CD14-positive monocyte (primary cell): ENCODE results near the gene PNKP. TPM values are rescaled to one million over a fixed set of nuclear protein-coding genes. Genes with fewer than 3 reads are reported as not detected.

Source experiments
- DNase-seq, 3 donors: peaks; one replicate each; pipeline ENCODE4 v3.0.0-alpha.2; 2011 to 2022
- H2AFZ ChIP-seq: 2 replicates; pipeline ENCODE4 v1.6.0; 2012; ENCODE audit warnings: mild to moderate bottlenecking, low read depth, low read length, inconsistent platforms; ENCODE audit not compliant: insufficient read depth, poor library complexity, severe bottlenecking
- H3K27ac ChIP-seq, 2 donors: 1 replicate in 1 of 2; 2 replicates in 1 of 2; pipeline ENCODE4 v1.5.1; 2012 to 2013; ENCODE audit warnings: low read length in 2 of 2, control low read depth in 1 of 2, inconsistent platforms in 1 of 2, low read depth in 1 of 2, mild to moderate bottlenecking in 1 of 2
- H3K27me3 ChIP-seq, 2 donors: one replicate each; pipeline versions ENCODE4 v1.6.0 to v1.6.1; 2011 to 2013; ENCODE audit warnings: low read length in 2 of 2; ENCODE audit not compliant: control insufficient read depth in 2 of 2, insufficient read depth in 2 of 2
- H3K36me3 ChIP-seq, 2 donors: replicated peaks in 1 of 2; 1 replicate in 1 of 2; 2 replicates in 1 of 2; pipeline versions ENCODE4 v1.5.1 to v1.6.1; 2012 to 2013; ENCODE audit warnings: low read length in 2 of 2, control low read depth in 1 of 2, inconsistent platforms in 1 of 2, mild to moderate bottlenecking in 1 of 2; ENCODE audit not compliant: insufficient read depth in 2 of 2, control insufficient read depth in 1 of 2
- H3K4me1 ChIP-seq, 2 donors: 1 replicate in 1 of 2; 2 replicates in 1 of 2; pipeline versions ENCODE4 v1.5.1 to v1.6.1; 2012 to 2013; ENCODE audit warnings: low read length in 2 of 2, control low read depth in 1 of 2, inconsistent platforms in 1 of 2, mild to moderate bottlenecking in 1 of 2, moderate library complexity in 1 of 2; ENCODE audit not compliant: insufficient read depth in 2 of 2, control insufficient read depth in 1 of 2
- H3K4me2 ChIP-seq: replicated peaks from 2 replicates; pipeline ENCODE3; 2012; ENCODE audit warnings: low read length, moderate library complexity, mild to moderate bottlenecking; ENCODE audit not compliant: poor library complexity, severe bottlenecking; ENCODE audit errors: extremely low read depth
- H3K4me3 ChIP-seq, 3 experiments: fragments of 200-600 bp in 1 of 3; sonication (generic) in 1 of 3; replicated peaks in 1 of 3; 1 replicate in 2 of 3; 2 replicates in 1 of 3; pipeline ENCODE4 v1.5.1; 2011 to 2013; ENCODE audit warnings: low read length in 3 of 3, mild to moderate bottlenecking in 3 of 3, control low read depth in 2 of 3, low read depth in 2 of 3, inconsistent platforms in 1 of 3, moderate library complexity in 1 of 3
- H3K79me2 ChIP-seq: 2 replicates; pipeline ENCODE4 v1.6.0; 2012; ENCODE audit warnings: mild to moderate bottlenecking, control low read depth, inconsistent platforms, low read length, moderate library complexity; ENCODE audit not compliant: insufficient read depth
- H3K9ac ChIP-seq: 2 replicates; pipeline ENCODE4 v1.6.0; 2017; ENCODE audit warnings: low read length, mild to moderate bottlenecking; ENCODE audit not compliant: insufficient read depth, poor library complexity, severe bottlenecking
- H3K9me3 ChIP-seq, 2 donors: replicated peaks in 1 of 2; 1 replicate in 1 of 2; 2 replicates in 1 of 2; pipeline versions ENCODE4 v1.5.1 to v1.6.1; 2012 to 2013; ENCODE audit warnings: low read length in 2 of 2, control low read depth in 1 of 2; ENCODE audit not compliant: control insufficient read depth in 1 of 2, insufficient read depth in 1 of 2
- H4K20me1 ChIP-seq: 2 replicates; pipeline ENCODE4 v1.6.0; 2012; ENCODE audit warnings: mild to moderate bottlenecking, low read length, control low read depth, moderate library complexity; ENCODE audit not compliant: insufficient read depth
- H3K27ac Mint-ChIP-seq, 7 donors: one replicate each; pipeline ENCODE4 v1.8.0; 2020; ENCODE audit warnings: mild to moderate bottlenecking in 7 of 7, mixed read lengths in 7 of 7, moderate library complexity in 6 of 7, inconsistent platforms in 2 of 7
- H3K27me3 Mint-ChIP-seq, 3 donors: one replicate each; pipeline ENCODE4 v1.8.0; 2021 to 2022; ENCODE audit warnings: low read depth in 3 of 3, mild to moderate bottlenecking in 3 of 3, mixed read lengths in 3 of 3, moderate library complexity in 3 of 3, inconsistent platforms in 1 of 3
- H3K36me3 Mint-ChIP-seq, 2 donors: one replicate each; pipeline ENCODE4 v1.8.0; 2020; ENCODE audit warnings: mixed read lengths in 2 of 2, inconsistent platforms in 1 of 2, mild to moderate bottlenecking in 1 of 2
- H3K4me1 Mint-ChIP-seq: one replicate; pipeline ENCODE4 v1.8.0; 2020; ENCODE audit warnings: mild to moderate bottlenecking, mixed read lengths
- H3K4me3 Mint-ChIP-seq, 2 donors: one replicate each; pipeline ENCODE4 v1.8.0; 2020; ENCODE audit warnings: mild to moderate bottlenecking in 2 of 2, mixed read lengths in 2 of 2, moderate library complexity in 1 of 2
- H3K9me3 Mint-ChIP-seq, 7 donors: one replicate each; pipeline ENCODE4 v1.8.0; 2020 to 2022; ENCODE audit warnings: mixed read lengths in 7 of 7, mild to moderate bottlenecking in 6 of 7, moderate library complexity in 6 of 7, inconsistent platforms in 2 of 7
- WGBS: methylation state at CpG from one replicate; pipeline ENCODE4 v1.1.5; 2013; ENCODE audit warnings: missing lambda C conversion rate; ENCODE audit not compliant: insufficient coverage; 5-methylcytosine and 5-hydroxymethylcytosine counted together
- intact Hi-C, 2 donors: fragments of 100-400 bp; cut with micrococcal nuclease; formaldehyde crosslinking; loops; one replicate each; pipeline versions ENCODE4 v1.15.0 to v1.15.1; 2023
- polyA plus RNA-seq, 3 donors: library from polyadenylated mRNA; depleted of rRNA in 1 of 3; unstranded in 2 of 3; stranded (reverse) in 1 of 3; fragments of 300-500 nt in 2 of 3; fragments of >200 nt in 1 of 3; fragmentation: Illumina TruSeq in 2 of 3; gene quantifications; 1 replicate in 2 of 3; 2 replicates in 1 of 3; pipeline ENCODE4 v1.2.3, GENCODE V29; 2012 to 2021
- TF ChIP-seq, protein P1 (sequence below): fragments of 200-600 bp; IDR thresholded peaks from one replicate; pipeline ENCODE4 v1.8.0; 2022; ENCODE audit warnings: antibody characterized with exemption, mild to moderate bottlenecking

PNKP gene
- polyA plus RNA-seq, 3 donors: 23.0 to 88.6 (median 30.2) TPM

DNA sequence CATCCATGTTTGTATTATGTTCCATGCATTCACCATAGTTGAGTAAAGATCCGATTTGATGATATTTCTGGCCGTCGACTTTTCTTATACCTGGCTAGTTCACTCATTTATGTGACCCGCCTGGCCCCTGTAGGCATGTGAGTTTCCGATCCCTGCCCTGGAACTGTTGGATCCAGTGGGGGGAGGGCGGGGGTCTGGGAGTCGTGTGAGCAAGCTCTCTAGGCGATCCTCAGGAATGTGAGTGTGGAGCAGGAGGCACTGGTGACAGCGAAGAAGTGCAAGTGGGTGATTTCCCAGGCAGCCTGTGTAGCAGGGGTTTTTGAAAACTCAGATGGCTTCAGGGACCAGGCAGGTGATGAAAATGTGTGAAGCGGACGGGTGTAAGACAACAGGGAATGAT is 27.1 kb downstream of the PNKP start:
- H3K4me3 ChIP-seq: no peak overlapping the region
- no peaks in the 10 kb centered on the region for H3K79me2 ChIP-seq
- no peak overlapping the region for H3K27ac Mint-ChIP-seq
- H3K4me3 Mint-ChIP-seq: no peak overlapping the region
- no peak overlapping the region for H2AFZ ChIP-seq
- H3K36me3 ChIP-seq: peaks cover 49 to 57% of the 10 kb centered on the region in 2 donors
- DNase-seq: no peak
- no peaks in the 10 kb centered on the region for H4K20me1 ChIP-seq
- H3K9ac ChIP-seq: no peak overlapping the region
- H3K36me3 Mint-ChIP-seq: peaks cover 41 to 50% of the 10 kb centered on the region in 2 donors
- no peak overlapping the region for H3K27ac ChIP-seq
- H3K27me3 ChIP-seq: no peaks in the 10 kb centered on the region
- intact Hi-C loops: no loop called here
- no peak overlapping the region for H3K4me2 ChIP-seq
- H3K4me1 Mint-ChIP-seq: peaks cover 18% of the 10 kb centered on the region
- WGBS: 96% methylated on average over 9 of the region's 11 CpGs
- peaks cover 16 to 21% of the 10 kb centered on the region in 2 donors for H3K4me1 ChIP-seq
- H3K9me3 ChIP-seq: no peaks in the 10 kb centered on the region
- H3K27me3 Mint-ChIP-seq: no peaks in the 10 kb centered on the region
- TF ChIP-seq, protein P1, sequence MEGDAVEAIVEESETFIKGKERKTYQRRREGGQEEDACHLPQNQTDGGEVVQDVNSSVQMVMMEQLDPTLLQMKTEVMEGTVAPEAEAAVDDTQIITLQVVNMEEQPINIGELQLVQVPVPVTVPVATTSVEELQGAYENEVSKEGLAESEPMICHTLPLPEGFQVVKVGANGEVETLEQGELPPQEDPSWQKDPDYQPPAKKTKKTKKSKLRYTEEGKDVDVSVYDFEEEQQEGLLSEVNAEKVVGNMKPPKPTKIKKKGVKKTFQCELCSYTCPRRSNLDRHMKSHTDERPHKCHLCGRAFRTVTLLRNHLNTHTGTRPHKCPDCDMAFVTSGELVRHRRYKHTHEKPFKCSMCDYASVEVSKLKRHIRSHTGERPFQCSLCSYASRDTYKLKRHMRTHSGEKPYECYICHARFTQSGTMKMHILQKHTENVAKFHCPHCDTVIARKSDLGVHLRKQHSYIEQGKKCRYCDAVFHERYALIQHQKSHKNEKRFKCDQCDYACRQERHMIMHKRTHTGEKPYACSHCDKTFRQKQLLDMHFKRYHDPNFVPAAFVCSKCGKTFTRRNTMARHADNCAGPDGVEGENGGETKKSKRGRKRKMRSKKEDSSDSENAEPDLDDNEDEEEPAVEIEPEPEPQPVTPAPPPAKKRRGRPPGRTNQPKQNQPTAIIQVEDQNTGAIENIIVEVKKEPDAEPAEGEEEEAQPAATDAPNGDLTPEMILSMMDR: no peak
- peaks cover 0 to 3% (median 0%) of the 10 kb centered on the region in 7 donors for H3K9me3 Mint-ChIP-seq

DNA sequence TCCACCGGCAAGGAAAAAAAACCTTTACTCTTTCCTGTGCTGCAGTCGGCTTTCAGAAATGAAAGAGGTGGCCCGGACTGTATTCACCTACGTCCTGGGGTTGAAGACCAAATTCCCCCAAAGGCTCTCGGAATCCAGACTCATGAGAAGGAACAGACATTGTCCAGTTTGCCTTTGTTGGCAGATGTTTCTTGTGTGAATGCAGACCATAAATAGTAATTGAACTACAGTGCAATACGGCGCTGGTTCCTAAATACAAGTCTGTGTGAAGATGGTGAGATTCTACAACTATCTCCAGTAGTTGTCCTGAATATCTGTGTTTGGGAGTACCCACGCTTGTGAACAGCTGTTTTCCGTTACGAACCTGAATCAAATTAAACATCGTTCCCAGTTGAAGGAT is 27.7 kb downstream of the PNKP start:
- H3K36me3 Mint-ChIP-seq: peaks cover 47 to 56% of the 10 kb centered on the region in 2 donors
- H3K4me3 Mint-ChIP-seq: no peak overlapping the region
- no peak overlapping the region for H3K27ac ChIP-seq
- no peak overlapping the region for H3K4me3 ChIP-seq
- H3K79me2 ChIP-seq: no peaks in the 10 kb centered on the region
- no peak overlapping the region for H2AFZ ChIP-seq
- no peaks in the 10 kb centered on the region for H4K20me1 ChIP-seq
- intact Hi-C loops: no loop called here
- TF ChIP-seq, protein P1: no peak
- H3K4me2 ChIP-seq: no peak overlapping the region
- peaks cover 10 to 15% of the 10 kb centered on the region in 2 donors for H3K4me1 ChIP-seq
- WGBS: 100% methylated on average over 6 of the region's 11 CpGs
- peaks cover 0 to 3% (median 0%) of the 10 kb centered on the region in 7 donors for H3K9me3 Mint-ChIP-seq
- no peak for DNase-seq
- no peaks in the 10 kb centered on the region for H3K27me3 Mint-ChIP-seq
- H3K4me1 Mint-ChIP-seq: peaks cover 11% of the 10 kb centered on the region
- H3K9me3 ChIP-seq: no peaks in the 10 kb centered on the region
- no peaks in the 10 kb centered on the region for H3K27me3 ChIP-seq
- no peak overlapping the region for H3K27ac Mint-ChIP-seq
- H3K9ac ChIP-seq: no peak overlapping the region
- H3K36me3 ChIP-seq: peaks cover 55 to 63% of the 10 kb centered on the region in 2 donors
